Loucy (cell line): ENCODE results near the gene SLC39A1.

ENCODE experiments used
- EZH2phosphoT487 ChIP-seq: fragments of 200-600 bp; IDR thresholded peaks from 2 replicates; pipeline ENCODE4 v1.6.1; 2018; ENCODE audit warnings: antibody characterized with exemption, mild to moderate bottlenecking, moderate library complexity, borderline replicate concordance
- TF ChIP-seq, protein P1 (sequence below): fragments of 200-600 bp; sonication (generic); conservative IDR thresholded peaks from 2 replicates; pipeline ENCODE4 v1.5.1; 2014; ENCODE audit warnings: mild to moderate bottlenecking, antibody characterized with exemption, low read length

DNA sequence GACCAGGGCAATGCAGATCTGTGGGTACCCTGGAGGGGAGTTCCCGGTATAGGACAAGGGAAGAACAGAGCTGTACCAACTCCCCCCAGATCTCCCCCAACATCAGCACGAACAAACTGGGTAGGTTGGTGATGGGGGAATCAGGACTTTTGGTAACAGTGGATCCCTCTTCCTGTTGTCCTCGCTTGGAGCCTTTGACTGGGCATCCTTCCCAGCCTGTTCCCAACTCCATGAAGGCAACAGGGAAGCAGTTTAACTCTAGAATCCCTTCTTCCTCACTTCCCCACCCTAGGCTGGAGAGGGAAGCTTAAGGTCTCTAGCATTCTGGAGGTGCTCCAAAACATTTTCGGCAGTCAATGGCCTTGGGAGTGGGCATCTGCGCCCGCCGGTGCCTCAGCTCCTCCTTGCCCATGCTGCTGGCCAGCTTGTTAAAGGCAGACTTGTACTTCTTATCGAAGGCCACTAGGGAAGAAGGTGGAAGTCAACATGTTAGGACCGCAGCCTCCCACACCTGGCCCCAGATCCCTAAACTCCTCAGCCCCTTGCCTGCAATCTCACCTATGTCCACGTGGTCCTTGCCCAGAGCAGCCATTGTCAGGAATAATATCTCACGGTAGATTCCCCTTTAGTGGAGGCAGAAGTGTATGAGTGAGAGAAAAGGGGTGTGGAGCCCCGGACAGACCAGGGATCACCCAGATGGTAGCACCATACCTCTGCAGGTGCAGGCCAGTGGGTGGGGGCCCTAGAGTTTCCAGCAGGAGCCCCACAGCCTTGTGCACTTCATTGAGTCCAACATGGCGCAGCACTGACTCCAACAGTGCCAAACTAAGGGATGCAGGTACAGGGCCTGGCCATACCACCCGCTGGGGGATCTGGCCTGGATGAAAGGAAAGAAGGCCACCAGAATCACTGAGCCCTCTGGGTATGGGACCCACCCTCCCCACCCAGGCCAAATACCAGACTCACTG is 33.1 kb downstream of the SLC39A1 start:
- TF ChIP-seq, protein P1, sequence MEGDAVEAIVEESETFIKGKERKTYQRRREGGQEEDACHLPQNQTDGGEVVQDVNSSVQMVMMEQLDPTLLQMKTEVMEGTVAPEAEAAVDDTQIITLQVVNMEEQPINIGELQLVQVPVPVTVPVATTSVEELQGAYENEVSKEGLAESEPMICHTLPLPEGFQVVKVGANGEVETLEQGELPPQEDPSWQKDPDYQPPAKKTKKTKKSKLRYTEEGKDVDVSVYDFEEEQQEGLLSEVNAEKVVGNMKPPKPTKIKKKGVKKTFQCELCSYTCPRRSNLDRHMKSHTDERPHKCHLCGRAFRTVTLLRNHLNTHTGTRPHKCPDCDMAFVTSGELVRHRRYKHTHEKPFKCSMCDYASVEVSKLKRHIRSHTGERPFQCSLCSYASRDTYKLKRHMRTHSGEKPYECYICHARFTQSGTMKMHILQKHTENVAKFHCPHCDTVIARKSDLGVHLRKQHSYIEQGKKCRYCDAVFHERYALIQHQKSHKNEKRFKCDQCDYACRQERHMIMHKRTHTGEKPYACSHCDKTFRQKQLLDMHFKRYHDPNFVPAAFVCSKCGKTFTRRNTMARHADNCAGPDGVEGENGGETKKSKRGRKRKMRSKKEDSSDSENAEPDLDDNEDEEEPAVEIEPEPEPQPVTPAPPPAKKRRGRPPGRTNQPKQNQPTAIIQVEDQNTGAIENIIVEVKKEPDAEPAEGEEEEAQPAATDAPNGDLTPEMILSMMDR: no peak
- no peak for TF ChIP-seq EZH2phosphoT487
